Skeletal muscle satellite cell (primary cell): Measurements from ENCODE around the gene EXOC5.
"Not testable (repeated sequence)": the region's sequence is repeated elsewhere in the genome, so short reads cannot be mapped to it uniquely, and the experiment has no call there.

Experiments
- H3K27me3 ChIP-seq: 2 replicates; pipeline ENCODE4 v1.7.0; 2013; ENCODE audit warnings: low read length; ENCODE audit not compliant: control insufficient read depth, insufficient read depth
- H3K36me3 ChIP-seq: 2 replicates; pipeline ENCODE4 v1.7.0; 2013; ENCODE audit warnings: mild to moderate bottlenecking, control low read depth, low read length; ENCODE audit not compliant: insufficient read depth
- H3K4me1 ChIP-seq: 2 replicates; pipeline ENCODE4 v1.7.0; 2013; ENCODE audit warnings: low read length; ENCODE audit not compliant: control insufficient read depth, insufficient read depth
- H3K4me2 ChIP-seq: 2 replicates; pipeline ENCODE4 v1.7.0; 2013; ENCODE audit warnings: mild to moderate bottlenecking, low read length
- H3K4me3 ChIP-seq: 2 replicates; pipeline ENCODE4 v1.7.0; 2013; ENCODE audit warnings: low read length
- H3K9ac ChIP-seq: 2 replicates; pipeline ENCODE4 v1.7.0; 2013; ENCODE audit warnings: mild to moderate bottlenecking, low read depth, low read length, moderate library complexity
- H3K9me3 ChIP-seq: replicated peaks from 2 replicates; pipeline ENCODE4 v1.7.0; 2013; ENCODE audit warnings: mild to moderate bottlenecking, control low read depth, low read length

Gene EXOC5

GRCh38 chr14:57290751-57291150 lies 22.0 kb upstream of the EXOC5 start:
- Histone ChIP-seq H3K4me1 (no peaks in the 10 kb centered on the region), H3K9me3 (no peaks in the 10 kb centered on the region), H3K27me3 (no peaks in the 10 kb centered on the region), H3K9ac (no peak overlapping the region), H3K4me2 (no peak overlapping the region), H3K4me3 (no peak overlapping the region), H3K36me3 (peaks cover 8% of the 10 kb centered on the region)

GRCh38 chr14:57287745-57288144 lies 19.0 kb upstream of the EXOC5 start:
- no peak overlapping the region for H3K4me2 ChIP-seq
- H3K4me1 ChIP-seq, result no peaks in the 10 kb centered on the region
- H3K4me3 ChIP-seq, result no peak overlapping the region
- H3K9ac ChIP-seq, result no peak overlapping the region
- no peaks in the 10 kb centered on the region for H3K9me3 ChIP-seq
- H3K36me3 ChIP-seq, result peaks cover 19% of the 10 kb centered on the region
- no peaks in the 10 kb centered on the region for H3K27me3 ChIP-seq

- Histone ChIP-seq H3K4me1 (no peaks in the 10 kb centered on the region), H3K4me2 (no peak overlapping the region), H3K9ac (no peak overlapping the region), H3K36me3 (peaks cover 29% of the 10 kb centered on the region), H3K27me3 (no peaks in the 10 kb centered on the region), H3K4me3 (no peak overlapping the region), H3K9me3 (no peaks in the 10 kb centered on the region)
Measured at GRCh38 chr14:57277062-57277461, 8.4 kb upstream of the EXOC5 start.

GRCh38 chr14:57275023-57275664 lies 6.4 kb upstream of the EXOC5 start:
- H3K36me3 ChIP-seq, result peaks cover 26% of the 10 kb centered on the region
- H3K9ac ChIP-seq, result no peak overlapping the region
- no peaks in the 10 kb centered on the region for H3K27me3 ChIP-seq
- no peak overlapping the region for H3K4me2 ChIP-seq
- H3K4me1 ChIP-seq, result peaks cover 4% of the 10 kb centered on the region
- no peaks in the 10 kb centered on the region for H3K9me3 ChIP-seq
- no peak overlapping the region for H3K4me3 ChIP-seq

- H3K27me3 ChIP-seq, result no peaks in the 10 kb centered on the region
- H3K9me3 ChIP-seq, result no peaks in the 10 kb centered on the region
- H3K36me3 ChIP-seq, result peaks cover 24% of the 10 kb centered on the region
- no peak overlapping the region for H3K4me3 ChIP-seq
- H3K4me2 ChIP-seq, result no peak overlapping the region
- H3K4me1 ChIP-seq, result peaks cover 6% of the 10 kb centered on the region
- H3K9ac ChIP-seq, result no peak overlapping the region
Measured at GRCh38 chr14:57274551-57274950, 5.8 kb upstream of the EXOC5 start.

- no peaks in the 10 kb centered on the region for H3K27me3 ChIP-seq
- H3K4me3 ChIP-seq, result no peak overlapping the region
- peaks cover 6% of the 10 kb centered on the region for H3K4me1 ChIP-seq
- H3K9me3 ChIP-seq, result no peaks in the 10 kb centered on the region
- no peak overlapping the region for H3K4me2 ChIP-seq
- peaks cover 17% of the 10 kb centered on the region for H3K36me3 ChIP-seq
- H3K9ac ChIP-seq, result no peak overlapping the region
Measured at GRCh38 chr14:57273236-57273635, 4.5 kb upstream of the EXOC5 start.

GRCh38 chr14:57266065-57266464 lies 2.6 kb downstream of the EXOC5 start:
- H3K9ac ChIP-seq, result no peak overlapping the region
- H3K27me3 ChIP-seq, result no peaks in the 10 kb centered on the region
- H3K4me3 ChIP-seq, result peak overlapping the region; percentile 51
- H3K9me3 ChIP-seq, result no peaks in the 10 kb centered on the region
- peak overlapping the region; percentile 86 for H3K4me2 ChIP-seq
- peaks cover 17% of the 10 kb centered on the region for H3K4me1 ChIP-seq
- peaks cover 4% of the 10 kb centered on the region for H3K36me3 ChIP-seq

GRCh38 chr14:57262117-57262516 lies 6.6 kb downstream of the EXOC5 start:
- H3K4me1 ChIP-seq, result peaks cover 8% of the 10 kb centered on the region
- H3K9ac ChIP-seq, result no peak overlapping the region
- no peaks in the 10 kb centered on the region for H3K9me3 ChIP-seq
- H3K4me3 ChIP-seq, result no peak overlapping the region
- H3K4me2 ChIP-seq, result no peak overlapping the region
- no peaks in the 10 kb centered on the region for H3K27me3 ChIP-seq
- H3K36me3 ChIP-seq, result peaks cover 4% of the 10 kb centered on the region

- H3K27me3 ChIP-seq, result no peaks in the 10 kb centered on the region
- no peak overlapping the region for H3K4me3 ChIP-seq
- no peaks in the 10 kb centered on the region for H3K9me3 ChIP-seq
- no peak overlapping the region for H3K9ac ChIP-seq
- H3K36me3 ChIP-seq, result peaks cover 4% of the 10 kb centered on the region
- no peak overlapping the region for H3K4me2 ChIP-seq
- peaks cover 4% of the 10 kb centered on the region for H3K4me1 ChIP-seq
Measured at GRCh38 chr14:57261604-57262003, 7.1 kb downstream of the EXOC5 start.

- Histone ChIP-seq H3K36me3 (peaks cover 4% of the 10 kb centered on the region), H3K9me3 (no peaks in the 10 kb centered on the region)
Measured at GRCh38 chr14:57259672-57260071, 9.0 kb downstream of the EXOC5 start.

GRCh38 chr14:57258221-57258620 lies 10.5 kb downstream of the EXOC5 start:
- not testable (repeated sequence) for H3K9me3 ChIP-seq, H3K4me1 ChIP-seq, H3K4me2 ChIP-seq

More at GRCh38 chr14:57259672-57260071, 9.0 kb downstream of the EXOC5 start:
- no peak overlapping the region for H3K9ac ChIP-seq
- H3K4me1 ChIP-seq, result no peaks in the 10 kb centered on the region
- H3K27me3 ChIP-seq, result no peaks in the 10 kb centered on the region
- H3K4me2 ChIP-seq, result no peak overlapping the region
- H3K4me3 ChIP-seq, result no peak overlapping the region

GRCh38 chr14:57254884-57255283 lies 13.8 kb downstream of the EXOC5 start:
- Histone ChIP-seq H3K4me1 (no peaks in the 10 kb centered on the region), H3K4me2 (no peak overlapping the region), H3K27me3 (no peaks in the 10 kb centered on the region), H3K36me3 (no peaks in the 10 kb centered on the region), H3K9me3 (no peaks in the 10 kb centered on the region), H3K4me3 (no peak overlapping the region), H3K9ac (no peak overlapping the region)

More at GRCh38 chr14:57258221-57258620, 10.5 kb downstream of the EXOC5 start:
- not testable (repeated sequence) for H3K4me3 ChIP-seq, H3K36me3 ChIP-seq, H3K27me3 ChIP-seq, H3K9ac ChIP-seq
